Heart left ventricle (tissue), 16 donors: Measurements from ENCODE around the gene SBNO2. TPM values are rescaled to one million over a fixed set of nuclear protein-coding genes. Genes with fewer than 3 reads are reported as not detected.

ENCODE experiments used
- ATAC-seq, 4 donors: fragments of 200-7000 bp; cut with Tn5 transposase; one replicate each; pipeline ENCODE4 v1.9.1; 2020 to 2022; ENCODE audit warnings: moderate library complexity in 4 of 4, mild to moderate bottlenecking in 3 of 4, moderate number of reproducible peaks in 1 of 4
- DNase-seq, 5 donors: peaks; one replicate each; pipeline ENCODE4 v3.0.0-alpha.2; 2020
- H3K27ac ChIP-seq, 12 donors: fragments of 200-600 bp; sonication (generic) in 4 of 12; one replicate each; pipeline versions ENCODE4 v1.5.0 to v1.8.0; 2016 to 2022; ENCODE audit warnings: mild to moderate bottlenecking in 2 of 12
- H3K27me3 ChIP-seq, 9 donors: fragments of 200-600 bp; sonication (generic) in 2 of 9; one replicate each; pipeline versions ENCODE4 v1.5.1 to v1.8.0; 2016 to 2022; ENCODE audit warnings: mild to moderate bottlenecking in 3 of 9
- H3K36me3 ChIP-seq, 9 donors: fragments of 200-600 bp; sonication (generic) in 2 of 9; one replicate each; pipeline versions ENCODE4 v1.5.0 to v1.8.0; 2018 to 2022; ENCODE audit warnings: mild to moderate bottlenecking in 2 of 9
- H3K4me1 ChIP-seq, 12 donors: fragments of 200-600 bp; sonication (generic) in 4 of 12; one replicate each; pipeline versions ENCODE4 v1.5.0 to v1.8.0; 2016 to 2022; ENCODE audit warnings: mild to moderate bottlenecking in 3 of 12
- H3K4me3 ChIP-seq, 12 donors: fragments of 200-600 bp; sonication (generic) in 4 of 12; one replicate each; pipeline versions ENCODE4 v1.5.0 to v1.8.0; 2017 to 2022; ENCODE audit warnings: mild to moderate bottlenecking in 9 of 12, moderate library complexity in 4 of 12
- H3K9me3 ChIP-seq, 12 donors: fragments of 200-600 bp; sonication (generic) in 4 of 12; one replicate each; pipeline versions ENCODE4 v1.5.0 to v1.8.0; 2016 to 2022; ENCODE audit warnings: mild to moderate bottlenecking in 1 of 12
- CTCF ChIP-seq, 12 donors: fragments of 200-600 bp; sonication (generic) in 4 of 12; IDR thresholded peaks; one replicate each; pipeline versions ENCODE4 v1.5.0 to v1.8.0; 2018 to 2022; ENCODE audit warnings: antibody characterized with exemption in 12 of 12, mild to moderate bottlenecking in 5 of 12
- POLR2A ChIP-seq, 2 donors: fragments of 450-650 bp; IDR thresholded peaks; one replicate each; pipeline ENCODE4 v1.6.1; 2017; ENCODE audit warnings: antibody characterized with exemption in 2 of 2, mild to moderate bottlenecking in 2 of 2, moderate library complexity in 2 of 2
- WGBS, 4 donors: extraction: QIAGEN DNeasy Blood & Tissue Kit in 2 of 4; methylation state at CpG; one replicate each; pipeline versions ENCODE4 v1.1.5 to v1.1.7; 2013 to 2018; 5-methylcytosine and 5-hydroxymethylcytosine counted together
- intact Hi-C, 10 donors: fragments of 100-400 bp; cut with DNase I; formaldehyde crosslinking; loops; one replicate each; pipeline versions ENCODE4 v1.11.1 to v1.14.2; 2022
- polyA plus RNA-seq, 2 donors: library from polyadenylated mRNA; stranded (reverse); fragments of 200-250 nt; gene quantifications; one replicate each; pipeline ENCODE4 v1.2.3, GENCODE V29; 2013
- total RNA-seq, 9 donors: library from RNA; depleted of rRNA in 2 of 9; stranded (reverse); fragments of >200 nt in 2 of 9; fragmentation: NEBNext Ultra II Directional in 3 of 9; extraction: Animal tissue kit (Norgen Biotek cat#: 25700) in 3 of 9; gene quantifications; one replicate each; pipeline versions ENCODE4 v1.1.0 to v1.2.4, GENCODE V29; 2016 to 2023
- donor health status: ischemic (EF 13 %, LVEDD 7.1; RV severe dilation, severe dysfunction).
- donor health status: healthy with polysubstance abuse.
- donor health status: DM: no; HTN: yes; CAD: no.
- donor health status: DM: no; HTN: no; CAD: no.
- donor health status: ischemic (EF 25% LVEDD 6.9; RV normal size, moderate dysfunction).
- donor health status: ischemic (EF 25% LVEDD 5.7; RV mildly dilated, moderate dysfunction).
- donor health status: healthy.
- donor health status: DM: yes; HTN: yes; CAD: no.
- donor health status: ischemic (EF 35%, LVEDD 5.7; RV mildly dilated, moderate dysfunction).
- donor health status: nonischemic (EF 11% LVEDD 7.7; RV severe dilation, severe dysfunction).
- donor health status: DM: yes; HTN: yes; CAD: no.
- donor health status: PGD.
- donor health status: ischemic (EF 29% LVEDD 5.4; RV normal size, mild dysfunction).
- donor health status: nonischemic (EF 23%, LVEDD 6.1; RV moderate dilation, normal function).

The SBNO2 gene
- total and polyA plus RNA-seq, 11 donors: 9.9 to 78.9 (median 18.7) TPM

GRCh38 chr19:1164684-1165531, 9.2 kb downstream of the SBNO2 start:
- DNase-seq (peak in 1 of 5 donors; percentile 34), ATAC-seq (peak in 1 of 4 donors; percentile 7)
- Histone ChIP-seq H3K4me3 (no peak overlapping the region), H3K4me1 (peaks cover 0 to 41% (median 7%) of the 10 kb centered on the region in 12 donors), H3K36me3 (peaks cover 0 to 30% (median 0%) of the 10 kb centered on the region in 9 donors), H3K27me3 (no peaks in the 10 kb centered on the region), H3K9me3 (no peaks in the 10 kb centered on the region), H3K27ac (peak overlapping the region in 1 of 12 donors; percentile 51)
- 84 to 85% (median 85%) methylated on average over 21 of the region's 21 CpGs for WGBS, 4 donors
- TF ChIP-seq POLR2A (IDR thresholded peaks at IDR 0.05): no peak
- TF ChIP-seq CTCF (IDR thresholded peaks at IDR 0.05): no peak
- intact Hi-C loops: no loop called here

GRCh38 chr19:1163934-1164683, 10.0 kb downstream of the SBNO2 start:
- 62 to 84% (median 74%) methylated on average over 8 to 20 of the region's 20 CpGs for WGBS, 4 donors
- H3K9me3 ChIP-seq: no peaks in the 10 kb centered on the region
- no peak for ATAC-seq
- peaks cover 0 to 34% (median 7%) of the 10 kb centered on the region in 12 donors for H3K4me1 ChIP-seq
- H3K36me3 ChIP-seq: peaks cover 0 to 22% (median 0%) of the 10 kb centered on the region in 9 donors
- TF ChIP-seq POLR2A (IDR thresholded peaks at IDR 0.05) (no peak), CTCF (IDR thresholded peaks at IDR 0.05) (no peak)
- DNase-seq: peak in 2 of 5 donors; percentile 11 to 18
- no peaks in the 10 kb centered on the region for H3K27me3 ChIP-seq
- intact Hi-C loops: no loop called here
- peak overlapping the region in 4 of 12 donors; percentile 29 to 58 (median 38) for H3K27ac ChIP-seq
- peak overlapping the region in 2 of 12 donors; percentile 10 to 15 for H3K4me3 ChIP-seq

GRCh38 chr19:1163283-1163933, 10.7 kb downstream of the SBNO2 start:
- 78 to 85% (median 81%) methylated on average over 17 to 41 of the region's 41 CpGs for WGBS, 4 donors
- H3K27me3 ChIP-seq: no peaks in the 10 kb centered on the region

More at GRCh38 chr19:1163283-1163933, 10.7 kb downstream of the SBNO2 start:
- no peaks in the 10 kb centered on the region for H3K9me3 ChIP-seq
- peak overlapping the region in 5 of 12 donors; percentile 10 to 17 (median 13) for H3K4me3 ChIP-seq
- DNase-seq (peak in 4 of 5 donors; percentile 8 to 72 (median 66)), ATAC-seq (peak; percentile 42 to 70 (median 56))
- TF ChIP-seq CTCF (IDR thresholded peaks at IDR 0.05): no peak
- TF ChIP-seq POLR2A (IDR thresholded peaks at IDR 0.05): no peak
- H3K4me1 ChIP-seq: peaks cover 0 to 27% (median 7%) of the 10 kb centered on the region in 12 donors
- intact Hi-C loops: no loop called here
- peaks cover 0 to 20% (median 0%) of the 10 kb centered on the region in 9 donors for H3K36me3 ChIP-seq
- H3K27ac ChIP-seq: peak overlapping the region in 6 of 12 donors; percentile 13 to 58 (median 31)
